Measurements from ENCODE around the gene MRNIP.
"Not testable (repeated sequence)": the region's sequence is repeated elsewhere in the genome, so short reads cannot be mapped to it uniquely, and the experiment has no call there.

MRNIP gene

DNA sequence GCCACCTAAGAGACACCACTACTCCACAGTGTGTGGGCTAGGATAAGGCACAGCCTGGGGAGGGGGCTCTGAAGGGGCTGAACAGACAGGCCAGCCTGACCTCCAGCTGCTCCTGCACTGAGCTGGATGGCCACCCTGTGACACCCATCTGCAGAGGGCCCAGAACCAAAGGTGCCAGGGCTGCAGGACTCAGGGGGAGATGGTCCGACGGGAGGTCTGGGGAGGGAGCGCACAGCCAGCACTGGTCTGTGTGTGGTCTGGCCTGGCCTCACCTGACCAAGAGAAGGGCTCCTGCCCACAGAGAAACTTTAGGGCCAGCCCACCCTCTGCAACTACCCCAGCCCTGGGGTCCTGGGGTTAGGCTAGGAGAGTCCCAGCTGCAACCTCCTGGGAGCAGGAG is 64.0 kb downstream of the MRNIP start:
- peaks cover 32 to 37% of the 10 kb centered on the region in 2 donors for H3K4me1 ChIP-seq (ENCODE audit: control insufficient read depth in 1 of 2, insufficient read depth in 2 of 2, low read length in 2 of 2)

DNA sequence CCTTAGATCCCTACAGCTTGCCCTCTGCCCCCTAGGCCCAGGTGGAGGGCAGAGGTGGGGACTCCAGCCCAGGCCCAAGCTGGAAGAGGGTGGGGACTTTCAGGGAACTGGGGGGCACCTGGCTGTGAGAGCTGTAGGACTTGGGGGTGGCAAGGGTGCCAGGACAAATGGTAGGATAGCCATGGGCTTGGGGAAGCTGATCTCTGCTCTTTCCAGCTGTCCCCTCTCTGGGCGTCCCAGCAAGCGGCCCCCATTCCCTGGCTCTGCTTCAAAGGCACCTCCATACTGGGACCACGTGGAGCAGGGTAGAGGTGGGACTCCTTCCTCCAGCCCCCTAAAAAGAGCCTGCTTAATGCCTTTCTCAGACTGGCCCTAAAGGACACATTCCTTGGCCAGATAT is 64.4 kb downstream of the MRNIP start:
- H3K4me3 ChIP-seq (ENCODE audit: low read depth in 1 of 2, low read length in 2 of 2): peak overlapping the region in 1 of 2 donors; percentile 22
- peaks cover 14 to 27% of the 10 kb centered on the region in 2 donors for H3K36me3 ChIP-seq (ENCODE audit: control insufficient read depth in 1 of 2, insufficient read depth in 2 of 2, low read length in 2 of 2)
- peaks cover 32 to 37% of the 10 kb centered on the region in 2 donors for H3K4me1 ChIP-seq (ENCODE audit: control insufficient read depth in 1 of 2, insufficient read depth in 2 of 2, low read length in 2 of 2)
- no peaks in the 10 kb centered on the region for H3K27me3 ChIP-seq (ENCODE audit: control insufficient read depth in 1 of 2, insufficient read depth in 2 of 2, low read length in 2 of 2)
- H3K9me3 ChIP-seq (ENCODE audit: control insufficient read depth in 1 of 2, low read length in 2 of 2): no peaks in the 10 kb centered on the region
- H3K27ac ChIP-seq (ENCODE audit: low read depth, low read length): no peak overlapping the region
- H3K9ac ChIP-seq (ENCODE audit: low read depth in 1 of 2, low read length in 2 of 2): peak overlapping the region in 1 of 2 donors; percentile 9

More for the DNA sequence above, 64.0 kb downstream of the MRNIP start:
- peaks cover 18 to 31% of the 10 kb centered on the region in 2 donors for H3K36me3 ChIP-seq (ENCODE audit: control insufficient read depth in 1 of 2, insufficient read depth in 2 of 2, low read length in 2 of 2)
- peak overlapping the region; percentile 46 to 70 for H3K9ac ChIP-seq (ENCODE audit: low read depth in 1 of 2, low read length in 2 of 2)
- no peaks in the 10 kb centered on the region for H3K27me3 ChIP-seq (ENCODE audit: control insufficient read depth in 1 of 2, insufficient read depth in 2 of 2, low read length in 2 of 2)
- no peak overlapping the region for H3K27ac ChIP-seq (ENCODE audit: low read depth, low read length)
- H3K9me3 ChIP-seq (ENCODE audit: control insufficient read depth in 1 of 2, low read length in 2 of 2): no peaks in the 10 kb centered on the region
- peak overlapping the region; percentile 68 to 76 for H3K4me3 ChIP-seq (ENCODE audit: low read depth in 1 of 2, low read length in 2 of 2)

DNA sequence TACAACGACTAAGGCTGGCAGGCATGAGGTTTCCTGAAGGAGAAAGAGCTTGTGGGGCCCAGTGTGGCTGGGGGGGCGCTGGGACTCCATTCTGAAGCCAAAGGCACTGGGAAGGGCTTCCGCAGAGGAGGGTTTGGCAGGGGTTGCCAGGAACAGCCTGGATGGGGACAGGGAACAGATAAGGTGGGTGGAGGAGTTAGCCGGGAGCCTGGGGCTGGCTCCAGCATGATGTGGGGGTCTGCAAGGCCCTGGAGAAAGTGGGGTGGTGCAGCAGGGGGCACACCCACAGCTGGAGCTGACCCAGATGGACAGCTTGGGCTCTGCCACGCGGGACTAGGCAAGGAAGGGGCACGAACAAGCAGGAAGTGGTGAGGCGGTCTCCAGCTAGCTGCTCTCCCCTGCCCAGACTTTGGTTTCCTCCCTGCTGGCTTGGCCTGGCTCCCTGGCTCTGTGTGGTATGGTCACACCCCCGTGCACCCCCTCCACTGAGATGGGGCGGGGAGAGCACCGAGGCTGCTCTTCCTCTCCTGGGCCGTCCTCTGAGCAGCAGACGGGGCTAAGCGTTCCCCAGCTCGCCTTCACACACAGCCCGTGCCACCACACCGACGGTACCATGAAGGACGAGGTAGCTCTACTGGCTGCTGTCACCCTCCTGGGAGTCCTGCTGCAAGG is 65.0 kb downstream of the MRNIP start, which contains the start of gene LTC4S:
Gene LTC4S, plus strand, starts transcription at position 519 of the 672 bp plus-strand sequence. Its CDS starts 95 bp downstream, at position 614.
- Histone ChIP-seq H3K9me3 (ENCODE audit: control insufficient read depth in 1 of 2, low read length in 2 of 2) (no peaks in the 10 kb centered on the region), H3K27me3 (ENCODE audit: control insufficient read depth in 1 of 2, insufficient read depth in 2 of 2, low read length in 2 of 2) (no peaks in the 10 kb centered on the region), H3K27ac (ENCODE audit: low read depth, low read length) (peak within 1 kb of the TSS; percentile 10), H3K9ac (ENCODE audit: low read depth in 1 of 2, low read length in 2 of 2) (peak within 1 kb of the TSS; percentile 46 to 70), H3K4me3 (ENCODE audit: low read depth in 1 of 2, low read length in 2 of 2) (peak within 1 kb of the TSS; percentile 68 to 76), H3K4me1 (ENCODE audit: control insufficient read depth in 1 of 2, insufficient read depth in 2 of 2, low read length in 2 of 2) (peaks cover 32 to 37% of the 10 kb centered on the region in 2 donors), H3K36me3 (ENCODE audit: control insufficient read depth in 1 of 2, insufficient read depth in 2 of 2, low read length in 2 of 2) (peaks cover 8 to 21% of the 10 kb centered on the region in 2 donors)

DNA sequence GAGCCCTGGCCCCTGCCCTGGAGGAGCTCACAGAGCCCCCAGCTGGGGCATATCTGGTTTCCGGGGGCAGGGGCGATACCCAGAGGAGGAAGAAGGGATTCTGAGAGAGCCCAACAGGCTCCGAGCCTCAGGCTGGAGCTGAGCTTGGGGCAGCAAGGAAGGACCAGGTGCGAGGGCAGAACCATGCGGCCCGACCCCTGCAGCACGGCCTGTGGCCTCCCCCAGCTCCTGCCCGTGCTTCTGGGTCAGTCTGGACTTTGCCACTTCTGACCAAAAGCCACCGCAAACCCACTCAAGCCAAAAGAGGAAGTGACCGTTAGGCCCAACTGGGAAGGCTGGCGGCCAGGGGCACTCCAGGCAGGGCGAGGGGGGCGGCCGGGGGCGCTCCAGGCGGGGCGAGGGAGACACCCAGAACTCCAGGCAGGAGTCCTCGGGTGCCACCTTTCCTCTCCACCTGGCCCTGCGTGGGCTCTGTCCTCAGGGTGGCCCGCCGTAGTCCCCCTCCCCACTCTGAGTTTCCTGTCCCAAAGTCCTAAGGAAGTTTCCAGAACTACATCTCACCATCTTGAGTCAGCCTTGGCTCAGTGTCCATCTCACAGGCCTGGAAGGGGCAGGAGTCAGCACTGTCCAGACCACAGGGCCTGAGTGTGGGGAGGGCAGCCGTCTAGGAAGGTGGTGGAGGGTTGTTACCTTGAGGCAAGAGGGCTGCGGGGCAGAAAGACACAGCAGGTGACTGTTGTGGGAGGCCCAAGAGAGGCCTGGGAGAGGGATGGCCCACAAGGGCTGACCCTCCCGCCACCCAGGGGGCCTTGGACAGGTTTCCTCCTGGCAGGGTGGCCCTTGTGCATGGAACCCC is 65.8 kb downstream of the MRNIP start:
- peaks cover 32 to 37% of the 10 kb centered on the region in 2 donors for H3K4me1 ChIP-seq (ENCODE audit: control insufficient read depth in 1 of 2, insufficient read depth in 2 of 2, low read length in 2 of 2)

DNA sequence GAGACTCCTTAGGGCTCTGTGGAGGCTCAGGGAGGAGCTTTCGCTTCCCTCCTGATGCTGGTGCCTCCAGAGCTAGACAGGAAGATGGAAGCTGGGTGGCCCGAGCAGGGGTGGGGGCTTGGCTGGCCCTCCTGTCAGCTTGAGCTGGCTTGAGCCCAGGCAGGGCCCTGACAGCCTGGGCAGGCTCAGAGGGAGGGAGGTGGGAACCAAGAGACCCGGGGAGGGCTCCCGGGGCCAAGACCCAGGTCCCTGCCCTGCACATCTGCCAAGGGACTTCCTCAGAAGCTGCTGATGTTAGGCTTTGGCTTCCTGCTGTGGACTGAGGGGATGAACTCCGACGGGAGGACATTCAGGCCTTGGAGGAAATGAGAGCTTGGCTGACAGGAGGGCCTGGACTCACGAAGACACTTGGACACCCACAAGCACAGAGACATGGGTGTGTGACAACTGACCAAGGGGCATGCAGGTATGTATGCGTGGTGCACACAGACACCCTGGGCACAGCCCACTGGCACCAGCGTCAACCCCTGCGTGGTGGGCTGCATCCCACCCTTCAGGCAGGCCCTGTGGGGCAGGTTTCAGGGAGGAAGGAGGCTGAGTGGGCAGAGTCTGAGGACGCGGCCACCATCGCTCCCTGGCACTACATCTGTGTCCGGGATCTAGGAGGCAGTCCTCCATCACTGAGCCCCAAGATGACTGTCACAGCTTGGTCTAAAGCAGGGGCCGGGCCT is 66.6 kb downstream of the MRNIP start:
- H3K27me3 ChIP-seq (ENCODE audit: control insufficient read depth in 1 of 2, insufficient read depth in 2 of 2, low read length in 2 of 2): no peaks in the 10 kb centered on the region
- H3K4me3 ChIP-seq (ENCODE audit: low read depth in 1 of 2, low read length in 2 of 2): no peak overlapping the region
- no peak overlapping the region for H3K9ac ChIP-seq (ENCODE audit: low read depth in 1 of 2, low read length in 2 of 2)
- no peaks in the 10 kb centered on the region for H3K9me3 ChIP-seq (ENCODE audit: control insufficient read depth in 1 of 2, low read length in 2 of 2)
- H3K36me3 ChIP-seq (ENCODE audit: control insufficient read depth in 1 of 2, insufficient read depth in 2 of 2, low read length in 2 of 2): peaks cover 0 to 5% of the 10 kb centered on the region in 2 donors
- peaks cover 31 to 33% of the 10 kb centered on the region in 2 donors for H3K4me1 ChIP-seq (ENCODE audit: control insufficient read depth in 1 of 2, insufficient read depth in 2 of 2, low read length in 2 of 2)
- H3K27ac ChIP-seq (ENCODE audit: low read depth, low read length): no peak overlapping the region

More for the DNA sequence above, 65.8 kb downstream of the MRNIP start:
- H3K9me3 ChIP-seq (ENCODE audit: control insufficient read depth in 1 of 2, low read length in 2 of 2): no peaks in the 10 kb centered on the region
- no peaks in the 10 kb centered on the region for H3K27me3 ChIP-seq (ENCODE audit: control insufficient read depth in 1 of 2, insufficient read depth in 2 of 2, low read length in 2 of 2)
- H3K27ac ChIP-seq (ENCODE audit: low read depth, low read length): peak overlapping the region; percentile 10
- H3K9ac ChIP-seq (ENCODE audit: low read depth in 1 of 2, low read length in 2 of 2): no peak overlapping the region
- H3K36me3 ChIP-seq (ENCODE audit: control insufficient read depth in 1 of 2, insufficient read depth in 2 of 2, low read length in 2 of 2): peaks cover under 1 to 13% of the 10 kb centered on the region in 2 donors
- no peak overlapping the region for H3K4me3 ChIP-seq (ENCODE audit: low read depth in 1 of 2, low read length in 2 of 2)

DNA sequence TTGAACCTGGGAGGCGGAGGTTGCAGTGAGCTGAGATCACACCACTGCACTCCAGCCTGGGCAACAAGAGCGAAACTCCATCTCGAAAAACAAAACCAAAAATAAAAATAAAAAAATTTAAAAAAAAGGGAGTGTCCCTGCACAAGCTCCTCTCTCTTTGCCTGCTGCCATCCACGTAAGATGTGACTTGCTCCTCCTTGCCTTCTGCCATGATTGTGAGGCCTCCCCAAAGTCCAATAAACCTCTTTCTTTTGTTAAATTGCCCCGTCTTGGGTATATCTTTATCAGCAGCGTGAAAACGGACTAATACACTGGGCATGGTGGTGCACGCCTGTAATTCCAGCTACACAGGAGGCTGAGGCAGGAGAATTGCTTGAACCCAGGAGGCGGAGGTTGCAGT is 69.3 kb downstream of the MRNIP start:
- H3K36me3 ChIP-seq (ENCODE audit: control insufficient read depth in 1 of 2, insufficient read depth in 2 of 2, low read length in 2 of 2); H3K9me3 ChIP-seq (ENCODE audit: control insufficient read depth in 1 of 2, low read length in 2 of 2); H3K27ac ChIP-seq (ENCODE audit: low read depth, low read length); H3K27me3 ChIP-seq (ENCODE audit: control insufficient read depth in 1 of 2, insufficient read depth in 2 of 2, low read length in 2 of 2); H3K9ac ChIP-seq (ENCODE audit: low read depth in 1 of 2, low read length in 2 of 2); H3K4me3 ChIP-seq (ENCODE audit: low read depth in 1 of 2, low read length in 2 of 2): not testable (repeated sequence)
- H3K4me1 ChIP-seq (ENCODE audit: control insufficient read depth in 1 of 2, insufficient read depth in 2 of 2, low read length in 2 of 2): peaks cover 14 to 15% of the 10 kb centered on the region in 2 donors

DNA sequence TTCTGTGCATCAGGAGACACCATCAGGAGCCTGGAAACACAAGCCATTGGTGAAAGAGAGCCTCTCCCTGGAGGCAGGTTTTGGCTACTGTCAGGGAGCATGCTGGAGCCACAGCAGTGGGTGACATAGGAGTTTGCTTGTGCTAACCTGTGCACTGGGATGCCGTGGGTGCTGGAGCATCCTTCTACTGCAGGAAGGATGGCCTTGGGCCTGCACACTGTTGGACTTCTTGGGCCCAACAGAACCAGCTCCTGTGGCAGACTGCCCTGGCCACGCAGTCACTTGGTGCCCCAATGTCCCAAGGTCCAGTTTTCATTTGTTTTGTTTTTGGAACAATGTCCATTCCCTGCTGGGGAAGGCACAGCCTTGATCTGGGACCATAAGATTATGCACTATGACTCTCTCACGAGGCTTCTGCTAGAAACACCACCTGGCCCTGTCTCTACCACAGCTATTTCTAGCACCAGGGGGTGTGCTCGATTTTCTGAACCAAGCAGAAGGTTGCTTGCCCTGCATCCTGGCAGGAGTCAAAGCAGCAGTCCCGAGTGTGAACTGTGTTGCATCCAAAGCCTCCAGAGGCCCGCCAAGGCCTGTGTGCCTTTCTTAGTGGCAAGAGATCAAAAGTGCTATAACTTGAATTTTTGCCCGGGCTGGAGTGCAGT is 70.3 kb downstream of the MRNIP start:
- peaks cover 5 to 6% of the 10 kb centered on the region in 2 donors for H3K4me1 ChIP-seq (ENCODE audit: control insufficient read depth in 1 of 2, insufficient read depth in 2 of 2, low read length in 2 of 2)

More for the DNA sequence above, 70.3 kb downstream of the MRNIP start:
- Histone ChIP-seq H3K9me3 (ENCODE audit: control insufficient read depth in 1 of 2, low read length in 2 of 2) (no peaks in the 10 kb centered on the region), H3K36me3 (ENCODE audit: control insufficient read depth in 1 of 2, insufficient read depth in 2 of 2, low read length in 2 of 2) (no peaks in the 10 kb centered on the region), H3K27me3 (ENCODE audit: control insufficient read depth in 1 of 2, insufficient read depth in 2 of 2, low read length in 2 of 2) (no peaks in the 10 kb centered on the region), H3K27ac (ENCODE audit: low read depth, low read length) (no peak overlapping the region), H3K4me3 (ENCODE audit: low read depth in 1 of 2, low read length in 2 of 2) (no peak overlapping the region), H3K9ac (ENCODE audit: low read depth in 1 of 2, low read length in 2 of 2) (no peak overlapping the region)

All from duodenal mucosa (tissue), 2 donors.